Transverse colon (tissue), 4 donors: Measurements from ENCODE around the gene RBCK1.

Experiments
- POLR2A ChIP-seq: fragments of 450-650 bp; IDR thresholded peaks from one replicate; pipeline ENCODE4 v1.6.1; 2016; ENCODE audit warnings: antibody characterized with exemption, mild to moderate bottlenecking, moderate library complexity
- POLR2AphosphoS5 ChIP-seq, 3 donors: sonication (generic); formaldehyde crosslinking; IDR thresholded peaks; one replicate each; pipeline ENCODE4 v1.6.1; 2016; ENCODE audit warnings: antibody characterized with exemption in 3 of 3
- TF ChIP-seq, protein P1 (sequence below), 5 experiments: fragments of 200-600 bp in 3 of 5; fragments of 450-650 bp in 2 of 5; sonication (generic) in 3 of 5; IDR thresholded peaks; 1 replicate in 2 of 5; 2 replicates in 3 of 5; pipeline ENCODE4 v1.5.1; 2016 to 2017; ENCODE audit warnings: antibody characterized with exemption in 5 of 5, inconsistent platforms in 3 of 5, mild to moderate bottlenecking in 2 of 5, moderate library complexity in 1 of 5

DNA sequence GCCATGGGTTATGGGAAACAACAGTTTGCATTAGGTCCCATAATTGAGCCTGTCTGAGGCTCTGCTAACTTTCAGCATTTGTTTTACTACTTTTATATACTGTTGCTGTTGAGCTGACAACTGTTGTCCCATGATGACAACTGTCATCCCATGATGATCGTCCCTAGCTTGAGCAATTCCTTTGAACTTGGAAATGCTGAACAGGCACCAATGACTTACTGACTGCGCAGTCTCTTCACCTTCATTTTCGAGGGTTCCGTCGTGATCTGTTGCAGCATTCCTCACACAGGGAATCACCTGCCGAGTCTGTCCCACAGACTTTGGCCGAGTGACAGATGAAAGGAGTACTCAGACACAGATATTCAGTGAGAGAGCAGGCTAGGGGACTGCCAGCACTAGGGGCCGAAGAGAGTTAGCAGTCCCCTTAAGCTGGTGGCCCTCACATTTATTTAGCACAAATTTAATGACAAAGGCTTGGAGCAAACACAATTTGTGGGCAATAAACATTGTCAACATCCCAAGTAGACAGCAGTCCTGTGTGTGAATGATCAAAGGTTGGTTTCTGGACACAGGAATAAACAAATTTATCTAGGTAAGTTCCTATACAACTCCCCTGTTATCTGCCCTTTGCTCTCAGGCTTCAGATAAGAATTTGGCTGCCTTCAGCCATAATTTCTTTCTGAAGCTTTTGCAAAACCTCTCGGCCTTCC, 64.2 kb downstream of the RBCK1 start:
- TF ChIP-seq, protein P1, sequence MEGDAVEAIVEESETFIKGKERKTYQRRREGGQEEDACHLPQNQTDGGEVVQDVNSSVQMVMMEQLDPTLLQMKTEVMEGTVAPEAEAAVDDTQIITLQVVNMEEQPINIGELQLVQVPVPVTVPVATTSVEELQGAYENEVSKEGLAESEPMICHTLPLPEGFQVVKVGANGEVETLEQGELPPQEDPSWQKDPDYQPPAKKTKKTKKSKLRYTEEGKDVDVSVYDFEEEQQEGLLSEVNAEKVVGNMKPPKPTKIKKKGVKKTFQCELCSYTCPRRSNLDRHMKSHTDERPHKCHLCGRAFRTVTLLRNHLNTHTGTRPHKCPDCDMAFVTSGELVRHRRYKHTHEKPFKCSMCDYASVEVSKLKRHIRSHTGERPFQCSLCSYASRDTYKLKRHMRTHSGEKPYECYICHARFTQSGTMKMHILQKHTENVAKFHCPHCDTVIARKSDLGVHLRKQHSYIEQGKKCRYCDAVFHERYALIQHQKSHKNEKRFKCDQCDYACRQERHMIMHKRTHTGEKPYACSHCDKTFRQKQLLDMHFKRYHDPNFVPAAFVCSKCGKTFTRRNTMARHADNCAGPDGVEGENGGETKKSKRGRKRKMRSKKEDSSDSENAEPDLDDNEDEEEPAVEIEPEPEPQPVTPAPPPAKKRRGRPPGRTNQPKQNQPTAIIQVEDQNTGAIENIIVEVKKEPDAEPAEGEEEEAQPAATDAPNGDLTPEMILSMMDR (IDR thresholded peaks at IDR 0.05), result no peak
- TF ChIP-seq POLR2A (no peak), POLR2AphosphoS5 (IDR thresholded peaks at IDR 0.05) (no peak)
